ENCODE data around the gene UCHL5.

The UCHL5 gene, protein sequence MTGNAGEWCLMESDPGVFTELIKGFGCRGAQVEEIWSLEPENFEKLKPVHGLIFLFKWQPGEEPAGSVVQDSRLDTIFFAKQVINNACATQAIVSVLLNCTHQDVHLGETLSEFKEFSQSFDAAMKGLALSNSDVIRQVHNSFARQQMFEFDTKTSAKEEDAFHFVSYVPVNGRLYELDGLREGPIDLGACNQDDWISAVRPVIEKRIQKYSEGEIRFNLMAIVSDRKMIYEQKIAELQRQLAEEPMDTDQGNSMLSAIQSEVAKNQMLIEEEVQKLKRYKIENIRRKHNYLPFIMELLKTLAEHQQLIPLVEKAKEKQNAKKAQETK

DNA sequence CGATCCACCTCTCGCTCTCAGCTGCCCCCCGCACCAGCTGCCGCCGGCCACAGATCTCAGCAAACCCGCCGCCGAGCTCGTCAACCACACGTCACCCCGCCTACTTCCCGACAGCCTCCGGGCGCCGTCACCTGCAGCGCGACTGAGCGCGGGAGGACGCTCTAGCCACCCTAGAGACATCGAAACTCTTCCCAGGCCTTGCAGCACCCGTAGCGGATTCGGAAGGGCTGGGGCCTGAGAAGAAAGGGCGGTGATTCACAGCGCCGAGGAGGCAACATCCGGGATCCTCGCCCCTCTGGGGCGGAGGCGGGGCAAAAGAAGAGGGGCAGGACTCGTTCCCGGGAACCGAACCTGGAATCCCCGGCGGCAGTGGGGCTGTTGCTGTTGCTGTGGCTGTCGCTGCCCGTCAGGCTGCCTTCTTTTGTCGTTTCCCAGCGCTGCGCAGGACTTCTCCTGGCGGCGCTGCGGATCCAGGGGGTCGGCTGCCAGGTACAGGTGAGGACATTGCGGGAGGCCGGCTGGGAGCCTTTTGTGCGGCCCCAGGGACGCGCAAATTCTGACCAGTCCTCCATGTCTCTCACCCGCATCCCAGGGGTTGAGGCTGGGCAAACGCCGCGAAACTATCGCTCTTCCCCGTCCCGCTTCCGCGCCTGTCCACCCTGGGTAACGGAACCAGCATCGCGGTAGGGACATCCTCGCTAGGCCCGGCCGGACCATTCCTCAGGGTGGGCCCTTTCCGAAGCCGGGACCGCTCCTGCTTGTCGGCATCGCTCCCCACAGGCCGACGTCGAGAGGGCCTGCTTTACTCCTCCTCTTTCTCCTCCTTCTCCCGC lies at the start of gene UCHL5, which contains the start of gene RO60:
TSS of gene UCHL5 (minus strand) at position 79 of the 833 bp plus-strand sequence. CDS start 100 bp downstream, outside the sequence.
TSS of gene RO60 (plus strand) at position 331 of the 833 bp plus-strand sequence. CDS start 9,443 bp downstream, outside the sequence.
- DNase-seq = peak; percentile 95

DNA sequence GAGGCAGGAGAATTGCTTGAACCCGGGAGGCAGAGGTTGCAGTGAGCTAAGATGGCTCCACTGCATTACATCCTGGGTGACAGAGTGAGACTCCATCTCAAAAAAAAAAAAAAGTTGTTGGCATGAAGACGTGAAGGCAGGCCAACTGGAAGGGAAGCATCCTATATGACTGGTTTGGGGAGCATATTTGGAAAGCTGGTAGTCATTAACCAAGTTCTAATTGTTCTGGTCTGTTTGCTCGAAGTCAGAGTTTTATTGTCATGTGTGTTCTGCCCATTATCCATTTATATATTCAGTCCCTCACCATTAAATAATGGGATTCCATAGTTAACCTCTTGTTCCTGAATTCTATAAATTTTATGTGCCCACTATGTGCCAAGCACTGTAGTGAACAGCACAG lies 49.3 kb upstream of the UCHL5 start:
- no peak for DNase-seq

DNA sequence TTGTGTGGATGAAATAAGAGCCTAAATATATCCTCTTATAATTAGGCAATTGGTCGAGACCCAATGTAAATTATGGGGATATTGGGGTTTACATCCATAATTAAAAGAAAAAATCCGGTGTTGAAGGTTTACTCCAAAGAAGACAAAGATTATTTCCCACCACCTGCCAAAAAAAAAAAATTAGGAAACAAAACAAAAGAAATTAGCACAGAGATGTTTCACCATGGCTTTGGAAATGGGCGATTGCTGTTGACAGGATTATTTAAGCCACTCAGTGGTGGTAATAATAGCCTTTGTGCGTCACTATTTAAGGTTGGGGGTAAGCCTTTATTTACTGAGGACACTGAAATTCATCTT lies 46.6 kb upstream of the UCHL5 start:
- DNase-seq = no peak

DNA sequence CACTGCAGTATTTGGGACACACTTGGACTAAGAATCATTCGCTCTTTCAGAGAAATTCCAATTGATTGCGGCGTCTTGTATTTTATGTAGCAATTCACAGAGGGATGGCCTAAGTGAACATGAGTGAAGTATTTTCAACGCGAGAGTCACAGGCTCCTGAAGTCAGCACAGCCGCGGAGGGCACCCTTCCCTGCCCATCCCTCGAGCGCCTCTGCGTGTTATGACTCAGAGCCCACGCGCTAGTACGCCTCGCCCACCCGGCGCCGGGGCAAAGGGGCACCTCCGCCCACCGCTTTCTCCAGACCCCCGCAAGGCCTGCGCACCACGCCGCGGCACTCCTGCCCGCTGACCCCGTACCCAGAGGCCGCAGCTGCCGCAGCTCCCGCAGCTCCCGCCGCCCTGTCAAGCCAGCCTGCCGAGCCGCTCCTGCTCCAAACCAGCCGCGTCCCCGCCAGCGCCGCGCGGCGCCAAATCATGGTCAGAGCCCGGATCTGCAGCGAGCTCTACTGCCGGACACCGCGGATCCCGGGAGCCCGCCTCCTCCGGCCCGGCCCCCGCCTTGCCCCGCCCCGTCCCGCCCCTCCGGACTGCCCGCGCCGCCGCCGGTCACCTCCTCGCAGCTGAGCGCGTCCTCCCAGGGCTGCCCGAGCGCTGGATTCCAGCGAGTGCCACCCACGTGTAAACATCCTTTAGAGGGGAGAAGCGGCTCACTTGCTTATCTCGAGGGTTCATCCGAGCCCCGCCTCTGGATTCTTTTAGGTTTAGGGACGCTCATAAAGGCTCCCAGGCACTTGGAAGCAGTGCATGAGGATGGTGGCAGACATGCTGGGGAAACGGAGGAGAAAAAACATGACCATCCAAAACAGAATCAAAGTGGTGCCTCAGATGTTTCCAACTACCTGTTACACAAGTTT lies 46.0 kb upstream of the UCHL5 start, which contains the start of gene GLRX2:
TSS of gene GLRX2 (minus strand) at position 508 of the 914 bp plus-strand sequence. CDS start at position 476, 32 bp downstream.
- peak; percentile 68 for DNase-seq

DNA sequence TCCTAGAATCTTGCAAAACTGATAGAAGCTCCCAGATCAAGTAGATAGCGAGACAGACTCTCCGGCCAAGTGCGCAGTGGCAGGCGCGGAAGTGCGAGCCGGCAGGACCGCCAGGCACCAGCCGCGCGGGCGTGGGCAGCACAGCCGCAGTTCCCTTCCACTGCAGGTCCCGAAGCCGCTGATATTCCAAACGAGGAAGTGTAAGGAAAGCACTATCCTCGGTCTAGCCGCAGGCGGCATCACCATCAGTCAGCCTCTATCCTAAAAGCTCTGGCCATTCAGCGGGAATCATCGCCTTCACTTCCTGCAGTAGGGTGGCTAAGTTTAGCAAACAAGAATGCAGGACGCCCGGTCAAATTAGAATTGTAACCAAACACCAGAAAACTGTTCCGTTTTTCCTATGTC lies 45.3 kb upstream of the UCHL5 start:
- no peak for DNase-seq

DNA sequence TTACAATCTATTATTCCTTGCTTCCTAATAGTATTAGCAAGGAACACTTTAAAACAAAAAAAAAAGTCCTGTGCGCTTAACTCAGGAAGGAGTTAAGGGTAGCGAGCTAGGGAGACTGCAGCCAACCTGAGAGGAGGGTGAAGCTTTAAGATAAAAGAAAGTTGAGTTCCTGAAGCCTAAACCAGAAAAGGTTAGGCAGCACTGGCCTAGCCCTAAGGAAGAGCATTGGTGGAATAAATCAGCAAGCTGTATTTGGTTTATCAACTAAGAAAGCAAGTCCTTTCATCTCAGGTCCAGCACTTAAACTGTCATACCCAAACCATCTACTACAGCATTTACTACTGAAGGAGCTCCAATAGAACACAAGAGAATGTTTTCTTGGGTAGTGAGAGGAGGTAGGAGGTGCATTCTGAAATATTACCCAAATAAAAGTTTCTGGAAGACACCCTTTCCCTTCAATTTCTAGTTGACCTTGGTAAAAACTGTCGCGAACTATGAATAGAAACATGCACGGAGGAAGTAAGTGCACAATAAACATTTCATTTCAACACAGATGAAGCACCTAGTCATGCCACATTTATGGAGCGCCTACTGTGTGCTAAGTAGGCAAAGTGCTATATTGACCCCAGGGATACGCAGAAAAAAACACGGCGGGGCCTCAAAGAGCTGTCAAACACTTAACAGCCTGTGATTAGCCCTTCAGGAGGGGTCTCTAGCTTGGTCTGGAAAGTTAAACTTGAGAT lies 44.8 kb upstream of the UCHL5 start:
- no peak for DNase-seq

DNA sequence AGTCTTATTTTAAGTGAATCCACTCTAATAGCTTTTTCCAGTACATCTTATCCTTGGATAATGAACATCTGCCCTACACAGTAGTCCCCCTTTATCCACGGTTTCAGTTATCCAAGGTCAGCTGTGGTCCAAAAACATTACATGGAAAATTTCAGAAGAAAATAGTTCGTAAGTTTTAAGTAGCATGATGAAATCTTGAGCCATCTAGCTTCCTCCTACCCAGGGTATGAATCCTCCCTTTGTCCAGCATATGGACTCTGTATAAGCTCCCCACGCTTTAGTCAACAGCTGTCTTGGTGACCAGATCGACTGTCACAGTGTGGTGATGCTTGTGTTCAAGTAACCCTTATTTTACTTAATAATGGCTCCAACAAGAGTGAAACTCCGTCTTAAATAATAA lies 43.5 kb upstream of the UCHL5 start:
- no peak for DNase-seq

DNA sequence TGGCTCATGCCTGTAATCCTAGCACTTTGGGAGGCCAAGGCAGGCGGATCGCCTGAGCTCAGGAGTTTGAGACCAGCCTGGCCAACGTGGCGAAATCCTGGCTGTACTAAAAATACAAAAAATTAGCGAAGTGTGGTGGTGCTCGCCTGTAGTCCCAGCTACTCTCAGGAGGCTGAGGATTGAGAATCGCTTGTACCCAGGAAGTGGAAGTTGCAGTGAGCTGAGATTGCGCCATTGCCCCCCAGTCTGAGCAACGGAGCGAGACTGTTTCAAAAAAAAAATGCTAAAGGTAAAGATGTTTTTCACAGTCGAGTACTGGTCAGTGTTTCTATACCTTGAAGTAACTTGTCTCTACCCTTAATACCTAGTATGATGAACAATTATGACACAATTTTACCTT lies 35.0 kb upstream of the UCHL5 start:
- no peak for DNase-seq

DNA sequence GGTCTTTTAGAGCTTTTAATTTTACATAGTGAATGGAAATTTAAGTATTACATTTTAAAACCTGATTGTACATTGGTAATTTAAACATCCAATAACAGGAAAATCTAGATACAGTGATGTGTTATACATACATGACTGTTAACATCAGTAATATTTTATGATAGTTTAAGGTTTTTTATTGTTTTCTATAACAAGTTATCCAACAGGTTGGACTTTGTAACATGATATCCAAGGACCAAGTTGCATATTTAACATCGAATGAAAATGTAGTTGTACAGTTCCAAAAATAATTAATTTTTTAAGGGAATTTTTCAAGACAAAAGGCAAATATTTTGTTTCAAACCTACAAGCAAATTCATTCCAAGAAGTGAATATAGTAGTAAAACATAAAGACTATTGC lies 31.7 kb upstream of the UCHL5 start:
- DNase-seq = no peak

DNA sequence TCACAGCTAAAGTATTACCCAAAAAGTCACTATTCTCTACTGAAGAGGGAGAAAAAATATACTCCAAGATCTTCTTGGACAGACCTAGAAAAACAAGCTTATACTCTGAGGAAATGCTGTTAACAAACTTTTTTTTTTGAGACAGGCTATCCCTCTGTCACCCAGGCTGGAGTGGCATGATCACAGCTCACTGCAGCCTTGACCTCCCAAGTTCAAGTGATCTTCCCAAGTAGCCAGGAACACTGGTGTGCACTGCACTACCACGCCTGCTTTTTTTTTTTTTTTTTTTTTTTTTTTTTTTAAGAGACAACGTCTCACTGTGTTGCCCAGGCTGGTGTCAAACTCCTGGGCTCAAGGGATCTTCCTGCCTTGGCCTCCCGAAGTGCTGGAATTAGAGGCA lies 28.7 kb upstream of the UCHL5 start:
- DNase-seq = no peak

DNA sequence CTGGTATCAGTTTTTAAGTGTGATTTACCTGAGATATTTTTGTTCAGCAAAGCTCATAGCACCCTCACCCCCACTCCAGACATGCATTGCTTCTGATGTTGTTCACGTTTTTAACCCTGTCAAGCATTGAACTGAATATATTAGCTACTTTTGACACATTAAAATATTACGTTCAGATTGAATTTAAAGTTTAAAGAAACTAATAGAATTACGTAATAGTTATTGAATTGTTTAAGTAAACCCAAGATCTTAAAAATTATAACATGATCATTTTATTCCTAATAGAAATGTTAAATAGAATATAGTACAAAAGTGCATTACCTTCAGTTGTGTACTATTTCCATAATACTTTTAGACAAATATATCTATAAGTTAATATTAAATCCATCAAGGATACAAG lies 27.2 kb upstream of the UCHL5 start:
- no peak for DNase-seq

DNA sequence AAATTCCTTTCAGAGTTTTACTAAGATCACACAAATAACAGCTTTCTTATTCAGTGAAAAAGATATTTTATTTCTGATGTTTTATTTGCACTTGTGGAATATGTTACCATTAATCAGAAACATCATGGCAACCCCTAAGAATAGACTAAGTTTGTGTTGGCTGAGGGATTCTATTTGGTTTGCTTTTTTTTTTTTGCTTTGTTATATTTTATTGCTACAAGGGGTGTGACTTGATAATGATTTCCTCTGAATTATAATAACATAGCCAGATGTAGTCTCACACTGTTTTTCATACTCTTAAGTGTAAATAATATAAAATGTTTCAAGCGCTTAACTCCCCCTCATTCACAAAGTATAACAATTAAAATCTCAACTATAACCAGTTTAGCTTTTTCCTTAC lies 26.1 kb upstream of the UCHL5 start:
- DNase-seq = no peak

DNA sequence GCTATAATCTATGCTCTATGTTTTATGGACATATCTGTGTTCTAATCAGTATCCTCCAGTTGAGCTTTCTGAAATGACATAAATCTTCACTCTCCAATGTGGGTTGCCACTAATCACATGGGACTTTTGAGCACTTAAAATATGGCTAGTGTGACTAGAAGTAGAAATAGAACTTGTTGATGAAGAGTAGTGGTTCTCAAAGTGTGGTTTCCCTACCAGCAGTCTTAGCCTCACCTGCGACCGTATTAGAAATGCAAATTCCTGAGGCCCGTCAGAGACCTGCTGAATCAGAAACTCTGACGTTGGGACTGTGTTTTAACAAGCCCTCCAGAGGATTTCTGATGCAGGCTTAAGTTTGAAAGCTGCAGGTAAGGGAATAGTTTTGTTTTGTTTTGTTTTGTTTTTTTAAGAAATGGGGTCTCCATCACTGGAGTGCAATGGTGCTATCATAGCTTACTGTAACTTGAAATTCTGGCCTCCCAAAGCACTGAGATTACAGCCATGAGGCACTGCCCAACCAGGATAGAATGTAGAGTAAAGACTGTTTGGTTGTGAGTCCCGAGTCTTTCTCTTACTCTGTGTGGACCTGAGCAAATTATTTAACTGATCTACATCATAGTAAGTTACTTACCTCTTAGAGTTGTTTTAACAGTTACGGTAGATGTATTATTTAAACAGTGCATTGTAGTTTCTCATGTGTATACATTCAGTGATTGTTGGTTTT lies 24.4 kb upstream of the UCHL5 start:
- DNase-seq = no peak

DNA sequence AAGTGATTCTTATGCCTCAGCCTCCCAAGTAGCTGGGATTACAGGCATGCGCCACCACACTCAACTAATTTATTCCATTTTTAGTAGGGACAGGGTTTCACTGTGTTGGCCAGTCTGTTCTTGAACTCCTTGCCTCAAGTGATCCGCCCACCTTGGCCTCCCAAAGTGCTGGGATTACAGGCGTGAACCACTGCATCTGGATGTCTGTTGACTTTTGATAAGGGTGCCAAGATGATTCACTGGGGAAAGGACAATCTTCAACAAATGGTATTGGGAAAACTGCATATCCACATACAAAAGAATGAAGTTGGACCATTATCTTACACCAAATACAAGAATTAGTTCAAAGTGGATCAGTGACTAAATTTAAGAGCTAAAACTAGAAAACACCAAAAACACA lies 20.0 kb upstream of the UCHL5 start:
- no peak for DNase-seq

DNA sequence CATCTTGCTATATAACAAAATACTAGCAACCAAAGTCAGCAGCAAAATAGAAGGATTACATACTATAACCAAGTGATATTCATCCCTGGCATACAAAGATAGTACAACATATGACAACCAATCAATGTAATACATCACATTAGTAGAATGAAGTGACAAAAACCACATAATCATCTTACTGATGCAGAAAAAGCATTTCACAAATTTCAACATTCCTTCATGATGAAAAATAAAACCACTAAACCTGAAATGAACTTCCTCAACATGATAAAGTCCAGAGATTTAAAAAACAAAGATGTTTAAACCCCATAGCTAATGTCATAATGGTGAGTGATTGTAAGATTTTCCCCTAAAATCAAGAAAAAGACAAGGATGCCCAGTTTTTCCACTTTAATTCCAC lies 18.8 kb upstream of the UCHL5 start:
- no peak for DNase-seq

DNA sequence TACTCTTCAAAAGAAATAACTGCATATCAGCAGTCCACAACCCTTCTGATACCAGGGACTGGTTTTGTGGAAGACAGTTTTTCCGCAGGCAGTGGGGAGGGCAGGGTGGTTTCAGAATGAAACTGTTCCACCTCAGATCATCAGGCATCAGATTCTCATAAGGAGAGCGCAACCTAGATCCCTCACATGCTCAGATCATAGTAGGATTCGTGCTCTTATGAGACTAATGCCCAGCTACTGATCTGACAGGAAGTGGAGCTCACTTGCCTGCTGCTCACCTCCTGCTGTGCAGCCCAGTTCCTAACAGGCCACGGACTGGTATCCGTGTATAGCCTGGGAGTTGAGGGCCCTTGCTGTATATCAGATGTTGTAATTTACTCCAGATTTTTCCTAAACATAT lies 11.8 kb upstream of the UCHL5 start:
- DNase-seq = no peak

DNA sequence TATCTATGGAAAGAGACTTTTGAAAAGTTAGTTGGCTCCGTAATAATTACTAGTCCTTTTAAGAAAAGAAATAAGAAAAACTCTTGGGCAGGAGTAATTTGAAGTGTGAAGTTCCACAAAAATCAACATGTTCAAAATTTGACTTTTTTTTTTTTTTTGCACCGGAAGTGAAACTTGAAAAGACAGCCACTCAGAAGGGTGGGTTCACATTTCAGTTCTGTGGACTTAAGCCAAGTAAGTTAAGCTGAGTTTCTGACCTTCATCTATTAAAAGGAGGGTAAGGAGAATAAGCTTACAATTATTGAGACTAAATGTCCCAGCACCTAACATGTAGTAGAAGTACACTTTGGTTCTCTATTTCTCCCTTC lies 11.2 kb upstream of the UCHL5 start:
- no peak for DNase-seq

DNA sequence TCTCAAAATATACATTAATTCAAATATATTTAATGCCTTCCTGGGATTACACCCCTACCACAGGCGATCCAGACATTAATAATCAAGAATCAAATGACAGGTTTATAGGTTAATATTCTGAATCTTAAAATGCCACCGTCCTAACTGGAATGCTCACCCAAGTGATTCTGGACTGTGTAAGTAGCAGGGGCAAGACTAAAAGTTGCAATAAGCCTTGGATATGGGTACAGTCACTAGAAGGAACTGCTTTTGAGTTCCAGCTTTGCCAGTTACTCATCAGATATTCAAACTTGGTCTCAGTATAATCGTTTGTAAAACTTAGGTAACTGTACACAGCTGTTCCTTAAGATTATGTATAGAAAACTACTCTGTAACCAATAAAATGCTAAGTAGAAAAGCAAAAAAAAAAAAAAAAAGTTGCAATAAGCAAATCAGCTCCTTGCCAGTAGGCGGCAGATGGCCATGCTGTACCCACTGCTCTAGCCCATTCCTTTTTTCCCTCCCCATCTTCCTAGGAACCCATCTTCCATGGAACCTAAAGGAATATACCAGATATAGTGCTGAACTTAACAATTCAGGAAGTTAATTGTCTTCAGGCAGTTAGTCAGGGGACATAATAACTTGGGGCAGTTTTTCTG lies 10.7 kb upstream of the UCHL5 start:
- DNase-seq = no peak

DNA sequence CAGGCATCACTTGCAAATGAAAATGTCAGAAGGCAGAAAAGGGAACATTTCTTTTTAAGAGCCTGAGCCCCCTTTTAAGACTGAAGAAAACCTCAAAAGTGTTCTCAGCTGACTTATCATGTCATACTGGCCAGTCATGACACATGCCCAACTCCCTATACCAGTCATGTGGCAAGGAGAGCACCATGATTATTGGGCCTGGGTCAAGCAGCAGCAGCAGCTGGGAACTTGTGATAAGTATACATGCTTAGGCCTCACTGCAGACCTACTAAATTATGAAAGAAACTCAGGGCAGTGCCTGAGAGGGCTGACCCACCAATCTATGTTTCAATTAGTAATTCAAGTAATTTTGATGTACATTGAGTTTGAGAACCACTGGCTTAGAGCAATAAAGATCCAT lies 8.9 kb upstream of the UCHL5 start:
- DNase-seq = no peak

DNA sequence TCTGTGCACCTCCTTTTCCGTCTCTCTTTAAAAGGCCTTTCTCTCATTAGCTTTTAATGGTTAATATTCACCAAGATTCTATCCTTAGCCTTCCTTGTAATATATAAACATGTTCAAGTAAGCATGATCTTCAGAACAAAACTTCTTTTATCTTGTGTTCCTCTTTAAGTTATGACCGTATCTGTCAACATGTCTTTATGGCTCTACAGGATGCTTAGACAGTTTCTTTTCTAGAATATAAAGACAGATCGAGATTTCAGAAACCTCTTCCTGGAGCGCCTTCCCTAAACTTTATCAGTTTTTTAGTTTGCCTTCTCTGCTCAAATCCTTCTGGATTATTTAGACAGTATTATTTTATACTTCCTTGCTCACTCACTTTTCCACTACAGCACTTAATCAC lies 7.4 kb upstream of the UCHL5 start:
- DNase-seq = no peak

DNA sequence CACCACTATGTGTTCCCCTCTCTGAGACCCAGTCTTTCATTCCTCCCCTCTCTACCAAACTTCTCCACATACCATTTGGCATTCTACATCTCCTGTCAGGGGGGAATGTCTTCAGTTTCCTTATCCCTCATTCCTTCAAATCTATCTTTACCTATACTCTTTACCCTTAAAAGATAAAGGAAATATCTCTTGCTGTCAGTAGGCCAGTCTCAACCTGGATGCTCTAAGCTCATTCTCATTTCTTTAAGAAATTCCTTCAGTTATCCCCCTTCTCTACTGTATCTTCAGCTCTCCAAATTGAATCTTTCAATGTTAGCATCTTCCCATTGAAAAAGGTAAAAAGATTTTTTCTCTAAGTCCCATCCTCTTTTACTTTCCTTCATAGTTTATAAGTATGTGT lies 6.8 kb upstream of the UCHL5 start:
- no peak for DNase-seq

Measured in SHP77 treated with DMSO at 0.1 percent for 48 hours (cell line).